VCaP (cell line): ENCODE results near the gene CKB.

ENCODE experiments used
- H3K27ac ChIP-seq: fragments of 450-650 bp; 2 replicates; pipeline ENCODE4 v1.5.1; 2017
- TF ChIP-seq, protein P1 (sequence below): fragments of 450-650 bp; conservative IDR thresholded peaks from 2 replicates; pipeline ENCODE4 v1.5.1; 2017; ENCODE audit warnings: mild to moderate bottlenecking, moderate library complexity

CKB gene

GRCh38 chr14:103543721-103544387 is 21.2 kb upstream of the CKB start:
- H3K27ac ChIP-seq, result no peak overlapping the region
- TF ChIP-seq, protein P1, sequence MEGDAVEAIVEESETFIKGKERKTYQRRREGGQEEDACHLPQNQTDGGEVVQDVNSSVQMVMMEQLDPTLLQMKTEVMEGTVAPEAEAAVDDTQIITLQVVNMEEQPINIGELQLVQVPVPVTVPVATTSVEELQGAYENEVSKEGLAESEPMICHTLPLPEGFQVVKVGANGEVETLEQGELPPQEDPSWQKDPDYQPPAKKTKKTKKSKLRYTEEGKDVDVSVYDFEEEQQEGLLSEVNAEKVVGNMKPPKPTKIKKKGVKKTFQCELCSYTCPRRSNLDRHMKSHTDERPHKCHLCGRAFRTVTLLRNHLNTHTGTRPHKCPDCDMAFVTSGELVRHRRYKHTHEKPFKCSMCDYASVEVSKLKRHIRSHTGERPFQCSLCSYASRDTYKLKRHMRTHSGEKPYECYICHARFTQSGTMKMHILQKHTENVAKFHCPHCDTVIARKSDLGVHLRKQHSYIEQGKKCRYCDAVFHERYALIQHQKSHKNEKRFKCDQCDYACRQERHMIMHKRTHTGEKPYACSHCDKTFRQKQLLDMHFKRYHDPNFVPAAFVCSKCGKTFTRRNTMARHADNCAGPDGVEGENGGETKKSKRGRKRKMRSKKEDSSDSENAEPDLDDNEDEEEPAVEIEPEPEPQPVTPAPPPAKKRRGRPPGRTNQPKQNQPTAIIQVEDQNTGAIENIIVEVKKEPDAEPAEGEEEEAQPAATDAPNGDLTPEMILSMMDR, result no peak

DNA sequence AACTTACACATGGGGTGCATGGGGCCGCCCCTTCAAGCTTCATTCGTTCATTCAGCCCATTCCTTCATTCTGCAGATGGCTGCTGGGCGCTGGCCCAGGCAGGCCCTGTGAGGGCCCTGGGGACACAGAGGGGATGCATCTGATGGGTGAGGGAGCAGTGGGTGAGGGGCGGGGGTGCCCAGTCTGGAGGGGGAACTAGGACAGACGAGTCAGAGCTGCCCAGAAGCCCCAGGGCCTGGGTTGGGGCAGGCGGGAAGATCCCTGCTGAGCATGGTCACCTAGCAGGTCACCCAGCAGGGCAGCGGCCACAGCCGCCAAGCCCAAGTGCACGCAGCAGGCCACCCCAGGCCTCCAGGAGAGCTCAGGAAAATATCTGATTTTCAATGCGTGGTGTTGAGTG is 20.5 kb upstream of the CKB start:
- H3K27ac ChIP-seq, result no peak overlapping the region

DNA sequence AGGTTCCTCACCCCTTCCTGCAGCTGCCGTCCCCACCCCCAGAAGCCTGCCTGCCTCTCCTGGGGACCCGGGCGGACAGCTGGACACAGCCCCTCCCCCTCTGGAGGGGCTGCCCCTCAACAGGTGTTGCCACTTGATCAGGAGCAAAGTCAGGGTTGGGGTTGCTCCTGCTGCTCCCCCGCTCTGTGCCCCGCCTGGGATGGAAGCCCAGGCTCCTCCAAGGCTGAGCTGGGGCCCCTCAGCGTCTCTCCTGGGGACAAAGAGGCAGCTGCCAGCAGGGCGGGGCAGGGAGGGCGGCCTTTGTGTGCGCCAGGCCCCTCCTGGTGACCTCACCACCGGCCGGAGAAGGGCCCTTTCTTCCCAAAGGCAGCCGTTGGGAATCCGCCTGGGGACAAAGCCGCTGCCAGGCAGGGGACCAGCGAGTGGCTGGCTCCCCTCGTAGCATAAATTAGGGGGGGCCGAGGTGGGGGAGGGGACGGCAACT is 20.0 kb upstream of the CKB start:
- no peak overlapping the region for H3K27ac ChIP-seq
- TF ChIP-seq, protein P1, result no peak

More for the DNA sequence above, 20.5 kb upstream of the CKB start:
- TF ChIP-seq, protein P1, result no peak

DNA sequence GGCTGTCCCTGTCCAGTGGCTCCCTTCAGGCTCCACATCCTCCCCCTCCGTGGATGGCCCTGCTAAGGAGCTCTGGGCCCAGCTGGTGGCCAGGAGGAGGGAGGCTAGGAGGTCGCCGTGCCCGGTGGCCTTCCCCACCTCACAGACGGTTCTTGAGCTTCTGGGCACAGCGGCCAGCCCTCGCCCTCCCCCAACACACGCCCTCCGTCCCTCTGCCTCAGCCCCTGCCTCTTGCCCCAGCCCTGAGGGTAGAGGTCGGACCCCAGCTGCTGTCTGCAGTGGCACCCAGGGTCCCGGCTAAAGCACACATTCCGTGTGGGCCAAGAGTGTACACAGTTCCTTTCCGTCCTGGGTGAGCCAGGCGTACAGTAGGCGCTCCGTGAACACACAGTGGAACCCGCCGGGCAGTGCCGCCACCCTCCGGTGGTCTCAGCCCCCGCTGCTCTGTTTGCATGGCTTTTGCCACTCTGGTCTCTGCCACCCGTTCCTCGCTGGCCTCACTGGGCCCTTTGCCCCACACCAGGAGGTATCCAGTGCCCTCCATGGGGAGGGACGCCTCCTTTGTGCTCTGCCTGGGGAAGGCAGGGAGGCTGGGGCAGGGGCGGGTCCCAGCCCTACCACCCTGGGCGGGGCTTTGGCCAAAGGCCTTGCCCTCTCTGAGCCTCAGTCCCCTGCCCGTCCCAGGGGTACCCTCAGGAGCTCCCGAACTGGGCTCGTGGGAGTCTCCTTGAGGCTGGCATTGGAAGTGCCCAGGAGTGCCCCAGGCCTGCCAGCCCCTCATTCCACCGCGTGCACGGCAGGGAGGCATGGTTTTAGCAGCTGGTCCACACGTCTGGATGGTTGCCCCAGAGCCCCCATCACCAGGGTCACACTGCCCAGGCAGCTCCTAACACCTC is 19.3 kb upstream of the CKB start:
- TF ChIP-seq, protein P1, result no peak
- H3K27ac ChIP-seq, result no peak overlapping the region

DNA sequence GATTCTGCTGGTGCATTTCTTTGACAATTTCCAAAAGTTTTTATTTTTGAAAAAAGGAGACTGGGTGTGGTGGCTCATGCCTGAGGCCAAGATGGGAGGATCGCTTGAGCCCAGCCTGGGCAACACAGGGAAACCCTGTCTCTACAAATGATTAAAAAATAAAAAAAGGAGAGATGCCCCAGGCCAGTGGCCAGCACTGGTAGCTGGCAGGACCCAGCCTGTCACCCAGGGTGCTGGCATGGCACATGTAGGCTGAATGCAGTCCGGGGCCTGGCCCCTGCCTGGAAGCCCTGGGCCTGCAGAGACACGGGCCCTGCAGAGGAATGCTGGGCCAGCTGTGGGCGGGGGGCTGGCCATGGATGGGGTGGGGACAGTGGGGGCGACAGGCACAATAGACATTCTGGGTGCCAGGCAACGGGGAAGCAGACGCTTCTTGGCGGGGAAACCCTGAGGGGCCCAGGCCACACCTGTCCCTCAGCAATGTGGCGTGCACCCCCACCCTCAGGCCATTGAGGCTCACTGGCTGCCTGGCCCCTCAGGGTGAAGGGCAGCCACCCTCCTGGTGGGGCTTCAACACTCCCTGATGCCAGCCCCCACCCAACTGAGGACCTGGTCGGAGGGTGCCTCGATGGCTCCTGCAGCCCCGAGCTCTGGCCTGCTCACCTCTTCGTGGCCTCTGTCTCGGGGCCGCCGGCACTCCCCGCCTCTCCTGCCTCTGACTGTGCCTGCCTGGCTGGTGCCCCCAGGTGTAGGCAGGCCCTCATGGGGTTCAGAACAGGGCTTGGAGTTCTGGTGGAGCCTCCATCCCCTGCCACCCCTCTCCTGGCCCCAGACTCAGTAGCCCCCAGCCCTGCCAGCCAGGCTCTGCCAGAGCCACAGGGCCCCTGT is 18.4 kb upstream of the CKB start:
- H3K27ac ChIP-seq, result peak overlapping the region; percentile 25
- TF ChIP-seq, protein P1, result no peak

DNA sequence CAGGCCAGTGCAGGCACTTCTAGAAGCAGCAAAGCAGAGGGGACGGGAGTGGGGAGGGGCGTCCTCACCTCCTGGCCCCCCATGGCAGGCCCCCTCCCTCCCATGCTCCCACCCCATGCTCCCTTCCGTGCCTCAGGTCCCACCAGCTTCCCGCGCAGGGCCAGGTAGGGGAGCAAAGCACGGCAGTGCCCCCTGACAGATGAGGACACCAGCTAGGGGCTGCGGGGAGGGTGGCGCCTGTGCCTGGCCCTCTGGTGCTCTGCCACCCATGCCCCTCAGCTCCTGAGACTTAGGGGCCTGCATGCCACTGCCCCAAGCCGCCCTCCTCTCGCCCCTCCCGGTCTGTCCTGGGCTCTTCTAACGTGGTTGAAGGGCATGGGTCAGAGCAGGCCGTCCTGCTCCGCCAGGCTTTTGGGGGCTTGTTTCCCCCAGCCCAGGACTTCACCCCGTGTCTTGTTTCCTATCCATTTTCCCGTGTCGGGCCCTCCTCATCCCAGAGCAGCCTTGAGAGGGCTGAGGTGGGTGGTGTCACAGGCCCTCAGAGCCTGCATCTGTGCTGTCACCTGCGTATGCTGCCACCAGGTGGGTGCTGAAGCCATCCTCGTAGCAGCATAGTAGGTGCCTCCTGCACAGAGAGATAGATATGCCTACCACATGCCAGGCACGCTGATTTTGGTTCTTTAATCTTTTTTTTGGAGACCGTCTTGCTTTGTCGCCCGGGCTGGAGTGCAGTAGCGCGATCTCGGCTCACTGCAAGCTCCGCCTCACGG is 16.6 kb upstream of the CKB start:
- TF ChIP-seq, protein P1, result no peak
- H3K27ac ChIP-seq, result no peak overlapping the region
